Fibroblast of lung (primary cell): ENCODE measurements around the gene CDC42EP3. TPM values are rescaled to one million over a fixed set of nuclear protein-coding genes. Genes with fewer than 3 reads are reported as not detected.

Experiments used
- DNase-seq, 2 donors: peaks; one replicate each; pipeline versions ENCODE4 v3.0.0 to v3.0.0-alpha.2; 2010; ENCODE audit warnings: low read depth in 2 of 2
- H2AFZ ChIP-seq: 2 replicates; pipeline ENCODE4 v1.5.1; 2012; ENCODE audit warnings: low read length, control low read depth, inconsistent platforms
- H3K27ac ChIP-seq: 2 replicates; pipeline ENCODE4 v1.5.1; 2011; ENCODE audit warnings: low read length, control low read depth; ENCODE audit not compliant: insufficient read depth
- H3K27me3 ChIP-seq: 2 replicates; pipeline ENCODE4 v1.5.1; 2011; ENCODE audit warnings: mild to moderate bottlenecking, low read length; ENCODE audit not compliant: control insufficient read depth, insufficient read depth
- H3K36me3 ChIP-seq: 2 replicates; pipeline ENCODE4 v1.5.1; 2011; ENCODE audit warnings: low read length; ENCODE audit not compliant: control insufficient read depth, insufficient read depth
- H3K4me1 ChIP-seq: 2 replicates; pipeline ENCODE4 v1.5.1; 2011; ENCODE audit warnings: low read length; ENCODE audit not compliant: control insufficient read depth, insufficient read depth; ENCODE audit errors: extremely low read depth
- H3K4me2 ChIP-seq: 2 replicates; pipeline ENCODE4 v1.5.1; 2011; ENCODE audit warnings: low read length, control low read depth; ENCODE audit not compliant: insufficient read depth; ENCODE audit errors: extremely low read depth
- H3K4me3 ChIP-seq, 4 experiments: fragments of 200-600 bp in 1 of 4; sonication (generic) in 1 of 4; replicated peaks in 1 of 4; 2 replicates each; pipeline ENCODE4 v1.5.1; 2011 to 2016; ENCODE audit warnings: low read length in 4 of 4, low read depth in 3 of 4, mild to moderate bottlenecking in 3 of 4, control low read depth in 2 of 4, inconsistent platforms in 1 of 4, mixed read lengths in 1 of 4; ENCODE audit not compliant: insufficient read depth in 1 of 4; ENCODE audit errors: control extremely low read depth in 1 of 4
- H3K79me2 ChIP-seq: 2 replicates; pipeline ENCODE4 v1.5.1; 2012; ENCODE audit warnings: mild to moderate bottlenecking, low read length, inconsistent platforms; ENCODE audit not compliant: control insufficient read depth, insufficient read depth
- H3K9ac ChIP-seq: 2 replicates; pipeline ENCODE4 v1.5.1; 2011; ENCODE audit warnings: mild to moderate bottlenecking, low read length, control low read depth; ENCODE audit not compliant: insufficient read depth
- H3K9me3 ChIP-seq: 2 replicates; pipeline ENCODE4 v1.5.1; 2012; ENCODE audit warnings: low read depth, low read length; ENCODE audit not compliant: control insufficient read depth, insufficient read depth
- H4K20me1 ChIP-seq: 2 replicates; pipeline ENCODE4 v1.5.1; 2011; ENCODE audit warnings: low read length; ENCODE audit not compliant: control insufficient read depth, insufficient read depth; ENCODE audit errors: extremely low read depth
- CTCF ChIP-seq, 2 donors: IDR thresholded peaks in 1 of 2; conservative IDR thresholded peaks in 1 of 2; 1 replicate in 1 of 2; 2 replicates in 1 of 2; pipeline ENCODE4 v1.5.1; 2011 to 2012; ENCODE audit warnings: low read length in 2 of 2, control low read depth in 1 of 2, inconsistent platforms in 1 of 2, low read depth in 1 of 2, mild to moderate bottlenecking in 1 of 2
- EZH2 ChIP-seq: IDR thresholded peaks from 2 replicates; pipeline ENCODE4 v1.5.1; 2012; ENCODE audit warnings: low read length, control low read depth, mild to moderate bottlenecking; ENCODE audit errors: missing control alignments
- polyA plus RNA-seq, 2 donors: library from polyadenylated mRNA; depleted of rRNA in 1 of 2; stranded (reverse) in 1 of 2; unstranded in 1 of 2; fragments of >200 nt; gene quantifications; 2 replicates each; pipeline ENCODE4 v1.2.1, GENCODE V29; 2011 to 2012; ENCODE audit warnings: missing spikeins in 1 of 2
- total RNA-seq: library from RNA; depleted of rRNA; stranded (reverse); fragments of >200 nt; gene quantifications from 2 replicates; pipeline ENCODE4 v1.2.1, GENCODE V29; 2014

CDC42EP3 gene
- total and polyA plus RNA-seq, 2 donors (not counting 1 experiment from before 2014, with no cell fraction given) = 19.2 to 328 TPM

- Histone ChIP-seq H3K36me3 (no peaks in the 10 kb centered on the region), H3K27ac (peak overlapping the region; percentile 46), H3K79me2 (peaks cover 41% of the 10 kb centered on the region), H3K4me1 (no peaks in the 10 kb centered on the region), H3K9ac (peak overlapping the region; percentile 50), H3K27me3 (no peaks in the 10 kb centered on the region), H4K20me1 (no peaks in the 10 kb centered on the region), H3K4me2 (peak overlapping the region; percentile 73), H2AFZ (peak overlapping the region; percentile 27), H3K9me3 (no peaks in the 10 kb centered on the region), H3K4me3 (peak overlapping the region; percentile 61 to 94 (median 82))
- DNase-seq = peak; percentile 86 to 94
- no peak for TF ChIP-seq CTCF (conservative IDR thresholded peaks at IDR 0.05 in 1 of 2, IDR thresholded peaks at IDR 0.05 in 1 of 2; ENCODE audit: low read depth in 1 of 2, low read length in 2 of 2)
- no peak for TF ChIP-seq EZH2
Measured at GRCh38 chr2:37672104-37672869, 845 bp upstream of the CDC42EP3 start.

- Histone ChIP-seq H3K9me3 (no peaks in the 10 kb centered on the region), H2AFZ (peak overlapping the region; percentile 19), H3K27ac (peak overlapping the region; percentile 46), H3K9ac (peak overlapping the region; percentile 50), H3K36me3 (peaks cover 2% of the 10 kb centered on the region), H3K4me1 (peaks cover 2% of the 10 kb centered on the region), H3K4me2 (peak overlapping the region; percentile 73), H3K27me3 (no peaks in the 10 kb centered on the region), H4K20me1 (no peaks in the 10 kb centered on the region), H3K4me3 (peak overlapping the region; percentile 61 to 94 (median 82)), H3K79me2 (peaks cover 47% of the 10 kb centered on the region)
- DNase-seq = no peak
- TF ChIP-seq EZH2 (no peak), CTCF (conservative IDR thresholded peaks at IDR 0.05 in 1 of 2, IDR thresholded peaks at IDR 0.05 in 1 of 2; ENCODE audit: low read depth in 1 of 2, low read length in 2 of 2) (no peak)
Measured at GRCh38 chr2:37671816-37672103, 318 bp upstream of the CDC42EP3 start.

GRCh38 chr2:37670378-37671008 lies 949 bp downstream of the CDC42EP3 start:
- H3K9ac ChIP-seq = peak overlapping the region; percentile 76
- H2AFZ ChIP-seq = no peak overlapping the region
- no peaks in the 10 kb centered on the region for H3K9me3 ChIP-seq
- H3K36me3 ChIP-seq = peaks cover 2% of the 10 kb centered on the region
- H3K27me3 ChIP-seq = no peaks in the 10 kb centered on the region
- peaks cover 2% of the 10 kb centered on the region for H3K4me1 ChIP-seq
- peak overlapping the region; percentile 70 for H3K27ac ChIP-seq
- TF ChIP-seq CTCF (conservative IDR thresholded peaks at IDR 0.05 in 1 of 2, IDR thresholded peaks at IDR 0.05 in 1 of 2; ENCODE audit: low read depth in 1 of 2, low read length in 2 of 2) = no peak
- no peak for TF ChIP-seq EZH2
- H4K20me1 ChIP-seq = no peaks in the 10 kb centered on the region
- peak overlapping the region; percentile 72 for H3K4me2 ChIP-seq
- peak in 1 of 2 donors; percentile 49 for DNase-seq
- H3K4me3 ChIP-seq = peak overlapping the region; percentile 84 to 97 (median 92)
- H3K79me2 ChIP-seq = peaks cover 59% of the 10 kb centered on the region
